K562 (cell line): ENCODE results near the gene ALK.

Source experiments
- ATF7 ChIP-seq: fragments of 450-650 bp; IDR thresholded peaks from 2 replicates; pipeline ENCODE4 v1.7.1; 2014; ENCODE audit warnings: mild to moderate bottlenecking, moderate library complexity
- CTCF ChIP-seq, 3 experiments: IDR thresholded peaks in 2 of 3; conservative IDR thresholded peaks in 1 of 3; 2 replicates each; pipeline ENCODE4 v1.5.1; 2011 to 2012; ENCODE audit warnings: low read length in 3 of 3, mild to moderate bottlenecking in 3 of 3, control low read depth in 2 of 3, improper control_type of control experiment in 1 of 3, inconsistent platforms in 1 of 3, low read depth in 1 of 3, mixed read lengths in 1 of 3, moderate library complexity in 1 of 3; ENCODE audit not compliant: insufficient read depth in 2 of 3
- ETV6 ChIP-seq, 3 experiments: fragments of 150-350 bp in 1 of 3; sonication (generic) in 1 of 3; formaldehyde crosslinking in 1 of 3; IDR thresholded peaks; 2 replicates each; pipeline versions ENCODE4 v1.6.1 to v1.8.0; 2014 to 2022; ENCODE audit warnings: borderline replicate concordance in 2 of 3, low read depth in 2 of 3, antibody characterized with exemption in 1 of 3, low read length in 1 of 3, mild to moderate bottlenecking in 1 of 3, missing genetic modification reagents in 1 of 3
- FOXM1 ChIP-seq, 2 experiments: fragments of 450-650 bp in 1 of 2; sonication (generic) in 1 of 2; formaldehyde crosslinking in 1 of 2; IDR thresholded peaks; 2 replicates each; pipeline versions ENCODE4 v1.6.1 to v1.9.0; 2017 to 2022; ENCODE audit warnings: low read depth in 2 of 2, mild to moderate bottlenecking in 2 of 2, missing genetic modification reagents in 1 of 2, moderate library complexity in 1 of 2
- MAZ ChIP-seq, 2 experiments: fragments of 450-650 bp in 1 of 2; sonication (generic) in 1 of 2; formaldehyde crosslinking; IDR thresholded peaks in 1 of 2; conservative IDR thresholded peaks in 1 of 2; 2 replicates each; pipeline versions ENCODE4 v1.4.0 to v1.5.0; 2020; ENCODE audit warnings: mild to moderate bottlenecking in 1 of 2, missing genetic modification reagents in 1 of 2
- NFE2L1 ChIP-seq: fragments of 450-650 bp; IDR thresholded peaks from 2 replicates; pipeline ENCODE4 v1.6.1; 2016; ENCODE audit warnings: missing genetic modification characterization, low read depth, mild to moderate bottlenecking, missing compliant biosample characterization, moderate library complexity, borderline replicate concordance
- POLR2AphosphoS5 ChIP-seq: IDR thresholded peaks from 2 replicates; pipeline ENCODE4 v1.6.1; 2011; ENCODE audit warnings: mild to moderate bottlenecking, low read depth, low read length, moderate library complexity; ENCODE audit not compliant: control insufficient read depth, insufficient read depth
- TGIF2 ChIP-seq: sonication (generic); formaldehyde crosslinking; IDR thresholded peaks from 2 replicates; pipeline ENCODE4 v1.8.1; 2022; ENCODE audit warnings: mild to moderate bottlenecking, missing genetic modification reagents, moderate library complexity
- ZBTB12 ChIP-seq: fragments of 250-450 bp; sonication (Bioruptor Pico); IDR thresholded peaks from 2 replicates; pipeline ENCODE4 v1.4.0; 2020

DNA sequence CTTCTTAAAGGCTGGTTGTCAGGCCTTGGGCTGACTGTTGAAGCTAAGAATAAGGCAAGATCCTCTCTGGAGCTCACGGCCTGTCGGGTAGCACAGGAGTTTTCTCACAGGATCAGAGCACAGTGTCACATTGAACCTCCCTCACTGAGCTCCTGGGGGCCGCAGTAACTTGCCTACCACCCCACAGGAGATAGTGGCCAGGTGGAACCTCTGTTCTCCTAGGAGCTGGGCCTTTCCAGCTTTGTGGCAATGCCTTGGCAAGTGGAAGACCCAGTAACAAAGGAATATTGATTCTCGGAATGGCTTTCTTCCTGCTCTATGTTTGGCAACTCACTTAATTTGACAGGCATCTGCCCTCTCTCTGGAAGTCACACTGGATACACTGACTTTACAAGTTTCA, 1.2 kb upstream of the ALK start:
- TF ChIP-seq ZBTB12 (CRISPR knock-in tag) (no peak), CTCF (IDR thresholded peaks at IDR 0.05 in 2 of 3, conservative IDR thresholded peaks at IDR 0.05 in 1 of 3; ENCODE audit: insufficient read depth in 2 of 3, low read depth in 1 of 3, low read length in 3 of 3) (no peak), FOXM1 (IDR thresholded peaks at IDR 0.05; ENCODE audit: low read depth) (no peak), FOXM1 (CRISPR knock-in tag; IDR thresholded peaks at IDR 0.05; ENCODE audit: low read depth) (no peak), POLR2AphosphoS5 (no peak), NFE2L1 (tag) (no peak), ETV6 (IDR thresholded peaks at IDR 0.05; ENCODE audit: borderline replicate concordance in 1 of 2, low read depth in 2 of 2, low read length in 1 of 2) (no peak), ETV6 (CRISPR knock-in tag; IDR thresholded peaks at IDR 0.05; ENCODE audit: borderline replicate concordance) (no peak), TGIF2 (CRISPR knock-in tag) (no peak), ATF7 (no peak), MAZ (CRISPR knock-in tag; conservative IDR thresholded peaks at IDR 0.05 in 1 of 2, IDR thresholded peaks at IDR 0.05 in 1 of 2) (no peak)
